ENCODE measurements around the gene TM9SF2.

- TF ChIP-seq CTCF (IDR thresholded peaks at IDR 0.05) = no peak
- no peak for TF ChIP-seq PRDM15 (CRISPR knock-in tag; IDR thresholded peaks at IDR 0.05)
- no peak for TF ChIP-seq ATF3 (CRISPR knock-in tag; conservative IDR thresholded peaks at IDR 0.05)
- no peak for TF ChIP-seq CREM (CRISPR knock-in tag; IDR thresholded peaks at IDR 0.05)
- no peak for TF ChIP-seq ZNF121 (CRISPR knock-in tag; IDR thresholded peaks at IDR 0.05)
- TF ChIP-seq MYBL2 (CRISPR knock-in tag; IDR thresholded peaks at IDR 0.05) = no peak
- no peak for TF ChIP-seq NFE2L1 (CRISPR knock-in tag; IDR thresholded peaks at IDR 0.05)
These were observed 37.5 kb upstream of the TM9SF2 start for GRCh38 chr13:99463646-99464397.

Data from WTC11 (cell line).